Endodermal cell (in vitro differentiated cells): Measurements from ENCODE around the gene PCYOX1L. TPM values are rescaled to one million over a fixed set of nuclear protein-coding genes. Genes with fewer than 3 reads are reported as not detected.
A peak's percentile ranks its signal among the peaks of the same experiment; 100 is the strongest.

Experiments
- DNase-seq: peaks from one replicate; pipeline ENCODE4 v3.0.0-alpha.2; 2017
- H3K27ac ChIP-seq: 2 replicates; pipeline ENCODE4 v1.5.1; 2013; ENCODE audit warnings: mild to moderate bottlenecking, low read depth, low read length, moderate library complexity
- H3K27me3 ChIP-seq: 2 replicates; pipeline ENCODE4 v1.6.1; 2013; ENCODE audit warnings: mild to moderate bottlenecking, low read length, moderate library complexity; ENCODE audit not compliant: insufficient read depth, control insufficient read depth, poor library complexity, severe bottlenecking
- H3K36me3 ChIP-seq: 2 replicates; pipeline ENCODE4 v1.7.0; 2013; ENCODE audit warnings: mild to moderate bottlenecking, low read length, moderate library complexity; ENCODE audit not compliant: control insufficient read depth, insufficient read depth
- H3K4me1 ChIP-seq: one replicate; pipeline ENCODE4 v1.7.0; 2013; ENCODE audit warnings: low read length; ENCODE audit not compliant: control insufficient read depth, insufficient read depth
- H3K4me3 ChIP-seq: 2 replicates; pipeline ENCODE4 v1.5.1; 2013; ENCODE audit warnings: mild to moderate bottlenecking, low read length, moderate library complexity
- H3K9ac ChIP-seq: 2 replicates; pipeline ENCODE4 v1.6.1; 2013; ENCODE audit warnings: mild to moderate bottlenecking, low read length, moderate library complexity; ENCODE audit not compliant: poor library complexity, severe bottlenecking; ENCODE audit errors: extremely low read depth
- H3K9me3 ChIP-seq: 2 replicates; pipeline ENCODE4 v1.6.1; 2013; ENCODE audit warnings: mild to moderate bottlenecking, low read length, moderate library complexity; ENCODE audit not compliant: control insufficient read depth
- H3K27ac Mint-ChIP-seq: 2 replicates; pipeline ENCODE4 v1.8.0; 2020; ENCODE audit warnings: mixed read lengths
- H3K27me3 Mint-ChIP-seq: 2 replicates; pipeline ENCODE4 v1.8.0; 2021; ENCODE audit warnings: mild to moderate bottlenecking, mixed read lengths; ENCODE audit not compliant: insufficient read depth
- H3K36me3 Mint-ChIP-seq: 2 replicates; pipeline ENCODE4 v1.8.0; 2020; ENCODE audit warnings: low read depth, mixed read lengths
- H3K4me1 Mint-ChIP-seq: 2 replicates; pipeline ENCODE4 v1.8.0; 2020; ENCODE audit warnings: mixed read lengths
- H3K4me3 Mint-ChIP-seq: 2 replicates; pipeline ENCODE4 v1.8.0; 2020; ENCODE audit warnings: mild to moderate bottlenecking, moderate library complexity, mixed read lengths
- H3K9me3 Mint-ChIP-seq: 2 replicates; pipeline ENCODE4 v1.8.0; 2020; ENCODE audit warnings: mild to moderate bottlenecking, mixed read lengths
- CTCF ChIP-seq: fragments of 200-600 bp; sonication (generic); conservative IDR thresholded peaks from 2 replicates; pipeline ENCODE4 v1.5.0; 2021; ENCODE audit warnings: antibody characterized with exemption, mild to moderate bottlenecking
- WGBS, 2 experiments: methylation state at CpG; one replicate each; pipeline versions ENCODE4 v1.1.5 to v1.1.7; 2013; ENCODE audit warnings: missing lambda C conversion rate in 2 of 2, mixed read lengths in 1 of 2; ENCODE audit not compliant: insufficient coverage in 1 of 2, insufficient read length in 1 of 2; 5-methylcytosine and 5-hydroxymethylcytosine counted together
- total RNA-seq, 2 donors: library from RNA; stranded (reverse); fragmentation: NEBNext Ultra II Directional in 1 of 2; extraction: Animal tissue kit (Norgen Biotek cat#: 25700) in 1 of 2; gene quantifications; 2 replicates in 1 of 2; 3 replicates in 1 of 2; pipeline ENCODE4 v1.2.1, GENCODE V29; 2021

PCYOX1L gene
- total RNA-seq, 2 donors from 2014 or later = 11.1 to 11.7 TPM

DNA sequence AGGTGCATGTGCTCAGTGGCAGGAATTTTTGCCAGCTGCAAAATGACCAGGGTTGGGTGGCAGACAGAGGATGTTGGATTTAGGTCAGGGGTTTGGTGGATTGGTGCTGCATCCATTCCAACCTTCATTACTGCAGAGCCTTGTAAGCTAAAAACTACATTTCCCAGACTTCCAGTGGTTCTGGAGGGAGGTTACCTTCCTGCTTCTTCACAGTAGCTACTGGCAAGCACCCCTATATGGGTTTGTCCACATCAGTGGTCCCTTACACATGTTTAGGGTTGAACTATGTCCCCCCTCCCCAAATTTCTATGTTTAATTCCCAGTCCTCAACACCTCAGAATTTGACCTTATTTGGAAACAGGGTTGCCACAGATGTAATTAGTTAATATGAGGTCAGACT is 41.9 kb downstream of the PCYOX1L start:
- H3K9me3 Mint-ChIP-seq = no peaks in the 10 kb centered on the region
- no peak for DNase-seq
- H3K4me1 ChIP-seq = peaks cover 5% of the 10 kb centered on the region
- H3K4me1 Mint-ChIP-seq = peaks cover 37% of the 10 kb centered on the region
- no peak for TF ChIP-seq CTCF
- H3K9me3 ChIP-seq = no peaks in the 10 kb centered on the region
- H3K9ac ChIP-seq = no peak overlapping the region
- H3K27ac ChIP-seq = no peak overlapping the region
- no peaks in the 10 kb centered on the region for H3K27me3 Mint-ChIP-seq
- H3K4me3 Mint-ChIP-seq = no peak overlapping the region
- no peaks in the 10 kb centered on the region for H3K27me3 ChIP-seq
- H3K27ac Mint-ChIP-seq = no peak overlapping the region
- H3K4me3 ChIP-seq = no peak overlapping the region
- no peaks in the 10 kb centered on the region for H3K36me3 Mint-ChIP-seq
- no peaks in the 10 kb centered on the region for H3K36me3 ChIP-seq

- Histone ChIP-seq H3K4me3 (no peak overlapping the region), H3K4me1 (peaks cover 5% of the 10 kb centered on the region), H3K9me3 (no peaks in the 10 kb centered on the region), H3K27ac (no peak overlapping the region), H3K27me3 (no peaks in the 10 kb centered on the region), H3K36me3 (no peaks in the 10 kb centered on the region), H3K9ac (no peak overlapping the region)
- Mint-ChIP-seq H3K27me3 (no peaks in the 10 kb centered on the region), H3K4me1 (peaks cover 39% of the 10 kb centered on the region), H3K36me3 (no peaks in the 10 kb centered on the region), H3K27ac (no peak overlapping the region), H3K9me3 (no peaks in the 10 kb centered on the region), H3K4me3 (no peak overlapping the region)
- peak; percentile 61 for DNase-seq
- no peak for TF ChIP-seq CTCF
- 81 to 82% methylated on average over 5 to 6 of the region's 6 CpGs for WGBS, 2 experiments
Observed at GRCh38 chr5:149400304-149400703, 42.5 kb downstream of the PCYOX1L start.

DNA sequence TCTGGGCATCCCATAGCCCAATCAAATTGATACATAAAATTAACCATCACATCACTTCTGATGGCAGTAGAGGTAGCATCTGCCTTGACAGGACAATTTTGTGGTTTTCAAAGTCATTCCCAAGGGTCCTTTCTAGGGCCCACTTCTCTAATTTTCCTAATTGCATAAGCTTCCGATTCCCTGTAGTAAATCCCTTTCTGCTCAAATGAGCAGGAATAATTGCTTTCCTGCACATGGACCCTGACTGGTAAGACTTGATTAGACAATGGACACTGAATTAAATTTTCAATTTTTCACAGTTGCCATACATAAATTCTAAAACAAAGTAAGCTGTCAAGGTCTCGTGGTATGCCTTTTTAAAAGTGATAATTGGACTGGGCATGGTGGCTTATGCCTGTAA is 43.2 kb downstream of the PCYOX1L start:
- Histone ChIP-seq H3K27ac (no peak overlapping the region), H3K4me1 (peaks cover 5% of the 10 kb centered on the region), H3K36me3 (no peaks in the 10 kb centered on the region), H3K9me3 (no peaks in the 10 kb centered on the region), H3K9ac (no peak overlapping the region), H3K4me3 (no peak overlapping the region), H3K27me3 (no peaks in the 10 kb centered on the region)
- H3K4me1 Mint-ChIP-seq = peaks cover 42% of the 10 kb centered on the region
- H3K27ac Mint-ChIP-seq = no peak overlapping the region
- no peaks in the 10 kb centered on the region for H3K9me3 Mint-ChIP-seq
- H3K36me3 Mint-ChIP-seq = no peaks in the 10 kb centered on the region
- no peak for TF ChIP-seq CTCF
- no peak overlapping the region for H3K4me3 Mint-ChIP-seq
- DNase-seq = no peak
- WGBS, 2 experiments = 96 to 100% methylated on average over 1 to 2 of the region's 2 CpGs
- H3K27me3 Mint-ChIP-seq = no peaks in the 10 kb centered on the region
